Measurements from ENCODE around the gene MARCHF3.

MARCHF3 gene

GRCh38 chr5:126931963-126932660 is 98.2 kb downstream of the MARCHF3 start:
- ATAC-seq (replicated peaks): peak; percentile 91 to 93
- H3K27me3 Mint-ChIP-seq: no peaks in the 10 kb centered on the region

DNA sequence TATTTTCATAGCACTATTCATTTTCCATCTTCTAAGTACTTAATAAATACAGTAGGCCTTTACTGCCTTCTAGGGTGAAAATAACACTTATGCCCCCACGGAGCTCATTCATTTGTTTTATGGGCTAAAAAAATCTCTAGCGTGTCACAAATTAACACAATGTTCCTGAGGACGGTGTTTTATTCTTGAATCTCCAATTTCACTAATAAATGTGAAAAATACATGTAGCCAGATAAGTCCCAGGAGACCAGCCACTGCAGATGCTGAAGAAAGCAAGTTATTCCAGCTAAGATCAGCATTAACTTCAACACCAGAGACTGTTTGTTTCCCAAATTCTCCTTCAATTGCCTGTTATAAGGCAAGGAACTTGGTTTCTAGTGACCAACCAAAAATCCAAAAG is 102.3 kb downstream of the MARCHF3 start:
- Mint-ChIP-seq H3K9me3 (no peaks in the 10 kb centered on the region), H3K36me3 (peaks cover 4 to 19% of the 10 kb centered on the region in 2 donors), H3K4me1 (peaks cover 45 to 87% of the 10 kb centered on the region in 2 donors), H3K27ac (no peak overlapping the region), H3K27me3 (no peaks in the 10 kb centered on the region), H3K4me3 (no peak overlapping the region)
- no peak for DNase-seq
- ATAC-seq (replicated peaks): no peak

More at GRCh38 chr5:126931963-126932660, 98.2 kb downstream of the MARCHF3 start:
- Mint-ChIP-seq H3K9me3 (no peaks in the 10 kb centered on the region), H3K36me3 (peaks cover 3 to 16% of the 10 kb centered on the region in 2 donors), H3K27ac (no peak overlapping the region), H3K4me1 (peaks cover 22 to 68% of the 10 kb centered on the region in 2 donors), H3K4me3 (no peak overlapping the region)
- no peak for DNase-seq

- no peaks in the 10 kb centered on the region for H3K27me3 Mint-ChIP-seq
- H3K27ac Mint-ChIP-seq: no peak overlapping the region
- no peak overlapping the region for H3K4me3 Mint-ChIP-seq
- H3K9me3 Mint-ChIP-seq: no peaks in the 10 kb centered on the region
- H3K4me1 Mint-ChIP-seq: peaks cover 48 to 86% of the 10 kb centered on the region in 2 donors
- no peak for ATAC-seq (replicated peaks)
- peaks cover 7 to 21% of the 10 kb centered on the region in 2 donors for H3K36me3 Mint-ChIP-seq
- no peak for DNase-seq
These were observed 102.9 kb downstream of the MARCHF3 start for GRCh38 chr5:126927429-126927828.

DNA sequence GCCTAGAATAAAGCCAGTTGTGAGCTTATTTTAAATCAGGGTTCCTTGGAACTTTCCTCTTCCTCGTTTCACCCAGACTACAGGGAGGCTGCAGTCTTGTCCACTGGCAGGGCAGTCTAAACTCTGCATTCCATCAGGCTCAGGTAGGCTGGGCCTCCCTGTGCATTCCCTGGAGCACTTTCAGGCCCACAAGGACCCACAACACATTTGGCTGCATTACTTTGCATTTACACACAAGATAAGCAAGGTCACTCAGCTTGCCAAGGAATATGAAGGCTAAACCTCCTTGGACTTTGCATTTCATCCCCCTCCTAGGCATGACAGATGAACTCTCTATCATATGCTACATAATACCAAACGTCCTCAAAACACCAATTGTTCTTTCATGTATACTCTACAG is 104.2 kb downstream of the MARCHF3 start:
- peaks cover 6 to 18% of the 10 kb centered on the region in 2 donors for H3K36me3 Mint-ChIP-seq
- no peak for ATAC-seq (replicated peaks)
- no peak overlapping the region for H3K4me3 Mint-ChIP-seq
- H3K4me1 Mint-ChIP-seq: peaks cover 55 to 84% of the 10 kb centered on the region in 2 donors
- no peaks in the 10 kb centered on the region for H3K27me3 Mint-ChIP-seq
- peak overlapping the region; percentile 52 for H3K27ac Mint-ChIP-seq
- DNase-seq: no peak
- H3K9me3 Mint-ChIP-seq: no peaks in the 10 kb centered on the region

DNA sequence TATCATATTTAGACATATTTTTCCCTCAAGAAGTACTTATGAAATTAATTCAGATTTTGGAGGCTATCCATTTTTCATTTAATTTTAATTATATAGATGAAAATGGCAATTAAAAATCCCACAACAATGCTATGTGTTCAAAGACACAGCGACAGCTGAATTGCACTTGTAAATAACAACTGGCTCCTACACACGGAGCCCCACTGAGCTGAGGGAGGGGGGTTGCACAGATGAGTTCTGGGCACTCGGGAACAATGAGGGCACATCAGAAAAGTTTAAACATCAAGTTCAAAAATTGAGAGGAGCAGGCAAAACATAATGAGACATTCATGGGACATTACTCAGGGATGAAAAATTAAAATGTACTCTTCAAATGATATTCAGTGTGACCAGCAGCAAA is 104.9 kb downstream of the MARCHF3 start:
- Mint-ChIP-seq H3K36me3 (peaks cover 6 to 13% of the 10 kb centered on the region in 2 donors), H3K4me1 (peaks cover 54 to 84% of the 10 kb centered on the region in 2 donors), H3K27me3 (no peaks in the 10 kb centered on the region), H3K4me3 (no peak overlapping the region), H3K27ac (no peak overlapping the region), H3K9me3 (no peaks in the 10 kb centered on the region)
- no peak for ATAC-seq (replicated peaks)
- no peak for DNase-seq

GRCh38 chr5:126924331-126925033 is 105.9 kb downstream of the MARCHF3 start:
- ATAC-seq (replicated peaks): no peak
- peak overlapping the region; percentile 26 for H3K27ac Mint-ChIP-seq

GRCh38 chr5:126921241-126922091 is 108.9 kb downstream of the MARCHF3 start:
- H3K4me3 Mint-ChIP-seq: no peak overlapping the region
- H3K9me3 Mint-ChIP-seq: no peaks in the 10 kb centered on the region
- H3K27me3 Mint-ChIP-seq: no peaks in the 10 kb centered on the region
- peaks cover 47 to 75% of the 10 kb centered on the region in 2 donors for H3K4me1 Mint-ChIP-seq
- peak overlapping the region; percentile 65 for H3K27ac Mint-ChIP-seq
- DNase-seq: no peak
- H3K36me3 Mint-ChIP-seq: peaks cover 26 to 37% of the 10 kb centered on the region in 2 donors
- ATAC-seq (replicated peaks): no peak

More at GRCh38 chr5:126924331-126925033, 105.9 kb downstream of the MARCHF3 start:
- H3K9me3 Mint-ChIP-seq: no peaks in the 10 kb centered on the region
- H3K4me3 Mint-ChIP-seq: no peak overlapping the region
- H3K4me1 Mint-ChIP-seq: peaks cover 56 to 84% of the 10 kb centered on the region in 2 donors
- DNase-seq: no peak
- H3K27me3 Mint-ChIP-seq: no peaks in the 10 kb centered on the region
- H3K36me3 Mint-ChIP-seq: peaks cover 11 to 16% of the 10 kb centered on the region in 2 donors

- Mint-ChIP-seq H3K27ac (no peak overlapping the region), H3K9me3 (no peaks in the 10 kb centered on the region), H3K4me3 (no peak overlapping the region), H3K27me3 (no peaks in the 10 kb centered on the region), H3K36me3 (peaks cover 30 to 46% of the 10 kb centered on the region in 2 donors), H3K4me1 (peaks cover 38 to 64% of the 10 kb centered on the region in 2 donors)
- no peak for DNase-seq
- ATAC-seq (replicated peaks): no peak
These were observed 110.1 kb downstream of the MARCHF3 start for GRCh38 chr5:126920291-126920690.

- Mint-ChIP-seq H3K27me3 (no peaks in the 10 kb centered on the region), H3K9me3 (no peaks in the 10 kb centered on the region), H3K4me1 (peaks cover 33 to 58% of the 10 kb centered on the region in 2 donors), H3K4me3 (no peak overlapping the region), H3K27ac (no peak overlapping the region), H3K36me3 (peaks cover 37 to 53% of the 10 kb centered on the region in 2 donors)
- no peak for DNase-seq
- ATAC-seq (replicated peaks): no peak
These were observed 110.8 kb downstream of the MARCHF3 start for GRCh38 chr5:126919566-126919965.

DNA sequence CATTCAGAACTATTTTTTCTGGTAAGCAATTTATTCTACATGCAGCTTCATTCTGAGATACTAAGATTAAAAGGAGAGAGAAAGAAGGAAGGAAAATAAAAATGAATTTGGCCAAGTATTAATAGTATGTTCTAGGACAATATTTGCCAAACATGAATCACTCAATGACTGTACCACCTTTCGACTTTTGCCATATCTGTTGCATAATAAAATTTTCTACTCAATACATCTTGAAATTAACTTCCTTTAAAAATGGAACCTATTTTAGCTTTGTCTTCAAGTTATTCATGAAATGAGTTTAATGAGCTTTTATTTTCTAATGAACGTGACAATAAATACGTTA is 111.8 kb downstream of the MARCHF3 start:
- Mint-ChIP-seq H3K27me3 (no peaks in the 10 kb centered on the region), H3K27ac (no peak overlapping the region), H3K36me3 (peaks cover 39 to 49% of the 10 kb centered on the region in 2 donors), H3K4me3 (no peak overlapping the region), H3K9me3 (no peaks in the 10 kb centered on the region), H3K4me1 (peaks cover 30 to 53% of the 10 kb centered on the region in 2 donors)
- ATAC-seq (replicated peaks) (no peak), DNase-seq (no peak)

DNA sequence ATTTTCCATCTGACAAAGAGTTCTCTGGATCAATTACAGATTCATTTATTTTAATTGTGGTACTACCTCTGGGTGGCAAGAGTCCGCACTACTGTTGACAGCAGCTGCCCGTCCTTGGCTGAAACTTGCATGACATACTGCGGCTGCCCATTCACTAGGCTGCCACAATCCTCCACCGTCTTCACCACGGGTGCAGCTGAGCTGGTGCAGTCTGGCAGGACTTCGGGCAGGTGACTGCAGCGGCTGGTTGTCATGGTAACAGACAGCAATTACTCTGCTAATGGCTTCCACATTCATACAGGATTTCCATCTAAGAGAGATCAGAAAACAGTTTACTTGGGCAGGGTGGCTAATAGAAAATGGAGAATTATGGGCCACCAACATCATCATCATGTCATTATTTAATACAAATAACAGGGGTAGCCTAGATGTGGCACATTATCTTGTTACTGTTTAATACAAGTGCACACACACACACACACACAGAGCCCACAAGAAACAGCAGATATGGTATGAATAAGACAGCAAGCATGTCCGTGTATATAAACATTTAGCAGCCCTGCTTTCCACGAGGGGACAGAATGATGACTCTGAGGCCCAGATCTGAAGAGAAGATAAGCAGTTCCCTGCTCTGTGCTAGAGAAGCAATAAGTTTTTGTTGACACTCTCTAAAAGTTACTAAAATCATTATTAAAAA is 112.3 kb downstream of the MARCHF3 start:
- Mint-ChIP-seq H3K27me3 (no peaks in the 10 kb centered on the region), H3K4me1 (peaks cover 26 to 47% of the 10 kb centered on the region in 2 donors), H3K9me3 (no peaks in the 10 kb centered on the region), H3K4me3 (no peak overlapping the region), H3K36me3 (peaks cover 39 to 51% of the 10 kb centered on the region in 2 donors), H3K27ac (no peak overlapping the region)
- no peak for ATAC-seq (replicated peaks)
- no peak for DNase-seq

GRCh38 chr5:126915496-126915895 is 114.9 kb downstream of the MARCHF3 start:
- Mint-ChIP-seq H3K36me3 (peaks cover 56 to 71% of the 10 kb centered on the region in 2 donors), H3K4me3 (no peak overlapping the region), H3K27me3 (no peaks in the 10 kb centered on the region), H3K27ac (no peak overlapping the region), H3K4me1 (peaks cover 11 to 26% of the 10 kb centered on the region in 2 donors), H3K9me3 (peaks cover 3 to 9% of the 10 kb centered on the region in 2 donors)
- ATAC-seq (replicated peaks) (no peak), DNase-seq (no peak)

GRCh38 chr5:126914801-126915436 is 115.4 kb downstream of the MARCHF3 start:
- Mint-ChIP-seq H3K27me3 (no peaks in the 10 kb centered on the region), H3K36me3 (peaks cover 59 to 76% of the 10 kb centered on the region in 2 donors), H3K4me3 (no peak overlapping the region), H3K4me1 (peaks cover 8 to 23% of the 10 kb centered on the region in 2 donors), H3K27ac (no peak overlapping the region), H3K9me3 (peaks cover 6 to 9% of the 10 kb centered on the region in 2 donors)
- ATAC-seq (replicated peaks) (no peak), DNase-seq (no peak)

Data from stimulated activated naive B cell treated with anti-CD40 and anti-IgM and Interleukin-4, amounts not matched to agents 10 μg/mL and 1 μg/mL and 100 μg/mL, for 72 hours (primary cell).